Neural cell (in vitro differentiated cells): ENCODE measurements around the gene ANTXR1. TPM values are rescaled to one million over a fixed set of nuclear protein-coding genes. Genes with fewer than 3 reads are reported as not detected.

ENCODE experiments used
- H2AFZ ChIP-seq: fragments of 200-600, 300-800 bp; sonication (generic), shearing (Covaris generic); 2 replicates; pipeline ENCODE4 v1.6.0; 2014; ENCODE audit warnings: low read depth, mild to moderate bottlenecking, antibody characterized with exemption, low read length, moderate library complexity
- H3F3A ChIP-seq: fragments of 200-600 bp; shearing (Covaris generic); 2 replicates; pipeline ENCODE4 v1.6.1; 2016; ENCODE audit warnings: mild to moderate bottlenecking, moderate library complexity, mixed read lengths, antibody characterized with exemption, low read length; ENCODE audit not compliant: insufficient read depth, poor library complexity, severe bottlenecking
- H3K27ac ChIP-seq: fragments of 200-600, 300-800 bp; sonication (generic), shearing (Covaris generic); 2 replicates; pipeline ENCODE4 v1.5.1; 2014; ENCODE audit warnings: mild to moderate bottlenecking, low read length, moderate library complexity
- H3K27me3 ChIP-seq: fragments of 300-800, 200-600 bp; sonication (generic), shearing (Covaris generic); 2 replicates; pipeline ENCODE4 v1.6.0; 2014; ENCODE audit warnings: mild to moderate bottlenecking, low read depth, low read length, moderate library complexity; ENCODE audit not compliant: insufficient read depth
- H3K36me3 ChIP-seq: fragments of 300-800, 200-600 bp; sonication (generic), shearing (Covaris generic); 2 replicates; pipeline ENCODE4 v1.5.1; 2014; ENCODE audit warnings: mild to moderate bottlenecking, antibody characterized with exemption, low read length, moderate library complexity; ENCODE audit not compliant: insufficient read depth
- H3K4me2 ChIP-seq: fragments of 300-800, 200-600 bp; sonication (generic), shearing (Covaris generic); 2 replicates; pipeline ENCODE4 v1.6.0; 2014; ENCODE audit warnings: mild to moderate bottlenecking, low read length
- H3K4me3 ChIP-seq: fragments of 300-800, 200-600 bp; sonication (generic), shearing (Covaris generic); 2 replicates; pipeline ENCODE4 v1.5.1; 2014; ENCODE audit warnings: mild to moderate bottlenecking, low read length, moderate library complexity
- H3K79me2 ChIP-seq: fragments of 200-600 bp; shearing (Covaris generic); replicated peaks from 2 replicates; pipeline ENCODE4 v1.6.0; 2014; ENCODE audit warnings: mild to moderate bottlenecking, low read length, moderate library complexity; ENCODE audit not compliant: insufficient read depth
- H3K9ac ChIP-seq: fragments of 300-800, 200-600 bp; sonication (generic), shearing (Covaris generic); 2 replicates; pipeline ENCODE4 v1.6.1; 2016; ENCODE audit warnings: mild to moderate bottlenecking, low read length, mixed read lengths
- H3K9me2 ChIP-seq: fragments of 200-600 bp; shearing (Covaris generic); 2 replicates; pipeline ENCODE4 v1.6.1; 2016; ENCODE audit warnings: mild to moderate bottlenecking, low read length, mixed read lengths; ENCODE audit not compliant: insufficient read depth
- H3K9me3 ChIP-seq: fragments of 200-600, 300-800 bp; sonication (generic), shearing (Covaris generic); 2 replicates; pipeline ENCODE4 v1.6.1; 2016; ENCODE audit warnings: mild to moderate bottlenecking, mixed run types, low read length, moderate library complexity, mixed read lengths
- H4K20me1 ChIP-seq: fragments of 200-600 bp; shearing (Covaris generic); 2 replicates; pipeline ENCODE4 v1.6.1; 2016; ENCODE audit warnings: mild to moderate bottlenecking, mixed run types; ENCODE audit not compliant: insufficient read depth
- CTCF ChIP-seq: fragments of 450-650 bp; IDR thresholded peaks from 2 replicates; pipeline ENCODE4 v1.5.1; 2014; ENCODE audit warnings: antibody characterized with exemption, mild to moderate bottlenecking, moderate library complexity; ENCODE audit not compliant: poor library complexity, severe bottlenecking
- EP300 ChIP-seq: fragments of 450-650 bp; conservative IDR thresholded peaks from 2 replicates; pipeline ENCODE4 v1.6.1; 2014; ENCODE audit warnings: antibody characterized with exemption, mild to moderate bottlenecking, moderate library complexity; ENCODE audit not compliant: poor library complexity, severe bottlenecking
- EZH2 ChIP-seq: fragments of 200-600, 300-800 bp; shearing (Covaris generic), sonication (generic); IDR thresholded peaks from 2 replicates; pipeline ENCODE4 v1.6.1; 2014; ENCODE audit warnings: antibody characterized with exemption, low read length, borderline replicate concordance, mild to moderate bottlenecking; ENCODE audit not compliant: insufficient read depth, poor library complexity, severe bottlenecking
- MXI1 ChIP-seq: fragments of 450-650 bp; conservative IDR thresholded peaks from 2 replicates; pipeline ENCODE4 v1.6.1; 2014; ENCODE audit warnings: antibody characterized with exemption, mild to moderate bottlenecking; ENCODE audit not compliant: poor library complexity, severe bottlenecking
- POLR2AphosphoS5 ChIP-seq: IDR thresholded peaks from 2 replicates; pipeline ENCODE4 v1.6.1; 2012
- RAD21 ChIP-seq: fragments of 450-650 bp; conservative IDR thresholded peaks from 2 replicates; pipeline ENCODE4 v1.6.1; 2014; ENCODE audit warnings: antibody characterized with exemption, mild to moderate bottlenecking, moderate library complexity
- SMC3 ChIP-seq: fragments of 450-650 bp; conservative IDR thresholded peaks from 2 replicates; pipeline ENCODE4 v1.6.1; 2014; ENCODE audit warnings: antibody characterized with exemption, mild to moderate bottlenecking, moderate library complexity; ENCODE audit not compliant: poor library complexity
- TAF1 ChIP-seq: IDR thresholded peaks from 2 replicates; pipeline ENCODE4 v1.6.1; 2012; ENCODE audit warnings: low read depth
- polyA plus RNA-seq: library from polyadenylated mRNA; depleted of rRNA; stranded (reverse); fragments of >200 nt; gene quantifications from 2 replicates; pipeline ENCODE4 v1.2.3, GENCODE V29; 2014
- TF ChIP-seq, protein P1 (sequence below): IDR thresholded peaks from 2 replicates; pipeline ENCODE4 v1.6.1; 2012; ENCODE audit warnings: borderline replicate concordance

ANTXR1 gene
- polyA plus RNA-seq, 1 donor from 2014 or later, result 4.9 TPM

- no peaks in the 10 kb centered on the region for H3F3A ChIP-seq
- H3K9ac ChIP-seq, result no peak overlapping the region
- TF ChIP-seq POLR2AphosphoS5, result no peak
- TF ChIP-seq TAF1, result no peak
- TF ChIP-seq RAD21, result no peak
- no peak for TF ChIP-seq MXI1
- TF ChIP-seq, protein P1, sequence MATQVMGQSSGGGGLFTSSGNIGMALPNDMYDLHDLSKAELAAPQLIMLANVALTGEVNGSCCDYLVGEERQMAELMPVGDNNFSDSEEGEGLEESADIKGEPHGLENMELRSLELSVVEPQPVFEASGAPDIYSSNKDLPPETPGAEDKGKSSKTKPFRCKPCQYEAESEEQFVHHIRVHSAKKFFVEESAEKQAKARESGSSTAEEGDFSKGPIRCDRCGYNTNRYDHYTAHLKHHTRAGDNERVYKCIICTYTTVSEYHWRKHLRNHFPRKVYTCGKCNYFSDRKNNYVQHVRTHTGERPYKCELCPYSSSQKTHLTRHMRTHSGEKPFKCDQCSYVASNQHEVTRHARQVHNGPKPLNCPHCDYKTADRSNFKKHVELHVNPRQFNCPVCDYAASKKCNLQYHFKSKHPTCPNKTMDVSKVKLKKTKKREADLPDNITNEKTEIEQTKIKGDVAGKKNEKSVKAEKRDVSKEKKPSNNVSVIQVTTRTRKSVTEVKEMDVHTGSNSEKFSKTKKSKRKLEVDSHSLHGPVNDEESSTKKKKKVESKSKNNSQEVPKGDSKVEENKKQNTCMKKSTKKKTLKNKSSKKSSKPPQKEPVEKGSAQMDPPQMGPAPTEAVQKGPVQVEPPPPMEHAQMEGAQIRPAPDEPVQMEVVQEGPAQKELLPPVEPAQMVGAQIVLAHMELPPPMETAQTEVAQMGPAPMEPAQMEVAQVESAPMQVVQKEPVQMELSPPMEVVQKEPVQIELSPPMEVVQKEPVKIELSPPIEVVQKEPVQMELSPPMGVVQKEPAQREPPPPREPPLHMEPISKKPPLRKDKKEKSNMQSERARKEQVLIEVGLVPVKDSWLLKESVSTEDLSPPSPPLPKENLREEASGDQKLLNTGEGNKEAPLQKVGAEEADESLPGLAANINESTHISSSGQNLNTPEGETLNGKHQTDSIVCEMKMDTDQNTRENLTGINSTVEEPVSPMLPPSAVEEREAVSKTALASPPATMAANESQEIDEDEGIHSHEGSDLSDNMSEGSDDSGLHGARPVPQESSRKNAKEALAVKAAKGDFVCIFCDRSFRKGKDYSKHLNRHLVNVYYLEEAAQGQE, result no peak
- TF ChIP-seq EP300, result no peak
- no peak for TF ChIP-seq SMC3
- TF ChIP-seq EZH2, result no peak
- no peak for TF ChIP-seq CTCF
- H3K9me2 ChIP-seq, result no peaks in the 10 kb centered on the region
- H3K9me3 ChIP-seq, result no peaks in the 10 kb centered on the region
- no peak overlapping the region for H3K4me3 ChIP-seq
- no peaks in the 10 kb centered on the region for H3K36me3 ChIP-seq
- no peaks in the 10 kb centered on the region for H3K27me3 ChIP-seq
- no peaks in the 10 kb centered on the region for H3K79me2 ChIP-seq
- H3K27ac ChIP-seq, result no peak overlapping the region
- no peak overlapping the region for H3K4me2 ChIP-seq
- no peaks in the 10 kb centered on the region for H4K20me1 ChIP-seq
- H2AFZ ChIP-seq, result no peak overlapping the region
These were observed 154.5 kb downstream of the ANTXR1 start for GRCh38 chr2:69167469-69167822.

DNA sequence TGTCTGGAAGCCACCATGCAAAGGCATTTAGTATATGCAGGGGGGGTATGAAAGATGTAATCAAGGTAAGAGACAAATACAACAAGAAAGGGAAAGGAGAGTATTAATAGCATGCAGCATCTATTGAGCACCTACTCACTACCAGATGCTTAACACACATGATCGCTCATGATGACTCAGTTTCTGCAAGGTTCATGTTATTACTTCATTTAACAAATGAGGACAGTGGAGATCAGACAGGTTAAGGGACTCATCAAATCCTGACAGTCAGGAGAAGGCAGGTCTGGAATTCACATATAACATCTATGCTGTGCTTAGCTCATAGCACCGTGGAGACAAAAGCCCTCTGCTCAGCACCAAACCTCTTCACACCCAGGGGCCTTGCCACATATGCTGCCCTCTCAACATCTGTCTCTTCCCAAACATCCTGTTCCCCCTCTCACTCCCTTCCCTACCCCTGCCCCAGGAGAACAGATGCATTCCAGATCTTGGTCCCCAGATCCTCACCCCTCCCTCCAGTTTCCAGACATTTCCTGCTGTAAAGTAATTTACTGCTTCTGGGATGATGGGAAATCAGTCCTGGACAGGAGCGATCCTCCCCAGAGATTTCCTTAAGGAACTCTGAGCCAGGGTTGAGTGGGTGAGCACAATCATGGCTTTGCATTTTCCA, 155.3 kb downstream of the ANTXR1 start:
- Histone ChIP-seq H3K4me2 (no peak overlapping the region), H3F3A (no peaks in the 10 kb centered on the region), H3K4me3 (no peak overlapping the region), H3K27me3 (no peaks in the 10 kb centered on the region), H4K20me1 (no peaks in the 10 kb centered on the region), H3K27ac (no peak overlapping the region), H3K36me3 (no peaks in the 10 kb centered on the region), H3K9ac (no peak overlapping the region), H3K79me2 (no peaks in the 10 kb centered on the region), H2AFZ (no peak overlapping the region), H3K9me2 (no peaks in the 10 kb centered on the region), H3K9me3 (no peaks in the 10 kb centered on the region)
- TF ChIP-seq EP300 (no peak), POLR2AphosphoS5 (no peak), TAF1 (no peak), MXI1 (no peak), SMC3 (no peak), CTCF (no peak), RAD21 (no peak), EZH2 (no peak)
- TF ChIP-seq, protein P1, result no peak
